Neural crest cell (in vitro differentiated cells): ENCODE measurements around the gene LIG3. TPM values are rescaled to one million over a fixed set of nuclear protein-coding genes. Genes with fewer than 3 reads are reported as not detected.
"Not testable (repeated sequence)": the region's sequence is repeated elsewhere in the genome, so short reads cannot be mapped to it uniquely, and the experiment has no call there.

ENCODE experiments used
- DNase-seq: peaks from one replicate; pipeline ENCODE4 v3.0.0; 2021; ENCODE audit warnings: low read depth, mixed read lengths, low spot score
- H3K27ac Mint-ChIP-seq: one replicate; pipeline ENCODE4 v1.8.0; 2021; ENCODE audit warnings: mild to moderate bottlenecking, mixed read lengths; ENCODE audit not compliant: unreplicated experiment
- H3K27me3 Mint-ChIP-seq: 2 replicates; pipeline ENCODE4 v1.8.0; 2021; ENCODE audit warnings: low read depth, mild to moderate bottlenecking, mixed read lengths
- H3K36me3 Mint-ChIP-seq: 2 replicates; pipeline ENCODE4 v1.8.0; 2021; ENCODE audit warnings: low read depth, mild to moderate bottlenecking, mixed read lengths
- H3K4me1 Mint-ChIP-seq: 2 replicates; pipeline ENCODE4 v1.8.0; 2021; ENCODE audit warnings: mixed read lengths
- H3K4me3 Mint-ChIP-seq: one replicate; pipeline ENCODE4 v1.8.0; 2021; ENCODE audit warnings: mild to moderate bottlenecking, mixed read lengths
- H3K9me3 Mint-ChIP-seq: 2 replicates; pipeline ENCODE4 v1.8.0; 2021; ENCODE audit warnings: mixed read lengths
- CTCF ChIP-seq: fragments of 200-600 bp; sonication (generic); conservative IDR thresholded peaks from 2 replicates; pipeline ENCODE4 v1.5.0; 2021; ENCODE audit warnings: antibody characterized with exemption, mild to moderate bottlenecking
- total RNA-seq: library from RNA; stranded (reverse); gene quantifications from 2 replicates; pipeline ENCODE4 v1.2.1, GENCODE V29; 2021

LIG3 gene
- total RNA-seq, 1 donor from 2014 or later, result 110 TPM

GRCh38 chr17:35025541-35025940 is 45.2 kb downstream of the LIG3 start:
- Mint-ChIP-seq H3K4me1 (no peaks in the 10 kb centered on the region), H3K4me3 (no peak overlapping the region), H3K27me3 (no peaks in the 10 kb centered on the region), H3K36me3 (no peaks in the 10 kb centered on the region), H3K9me3 (no peaks in the 10 kb centered on the region), H3K27ac (no peak overlapping the region)
- TF ChIP-seq CTCF, result no peak
- no peak for DNase-seq

GRCh38 chr17:35028097-35028496 is 47.8 kb downstream of the LIG3 start:
- not testable (repeated sequence) for H3K9me3 Mint-ChIP-seq, H3K4me1 Mint-ChIP-seq, DNase-seq, H3K4me3 Mint-ChIP-seq, H3K27ac Mint-ChIP-seq, H3K27me3 Mint-ChIP-seq, H3K36me3 Mint-ChIP-seq

- Mint-ChIP-seq H3K36me3 (no peaks in the 10 kb centered on the region), H3K4me3 (no peak overlapping the region), H3K27ac (no peak overlapping the region), H3K4me1 (no peaks in the 10 kb centered on the region), H3K27me3 (no peaks in the 10 kb centered on the region), H3K9me3 (no peaks in the 10 kb centered on the region)
- no peak for TF ChIP-seq CTCF
- DNase-seq, result no peak
Measured at GRCh38 chr17:35028531-35029262, 48.4 kb downstream of the LIG3 start.

GRCh38 chr17:35030780-35031179 is 50.5 kb downstream of the LIG3 start:
- H3K4me1 Mint-ChIP-seq, result no peaks in the 10 kb centered on the region
- no peaks in the 10 kb centered on the region for H3K36me3 Mint-ChIP-seq
- no peak for TF ChIP-seq CTCF
- DNase-seq, result no peak
- no peaks in the 10 kb centered on the region for H3K27me3 Mint-ChIP-seq
- no peak overlapping the region for H3K4me3 Mint-ChIP-seq
- no peaks in the 10 kb centered on the region for H3K9me3 Mint-ChIP-seq
- no peak overlapping the region for H3K27ac Mint-ChIP-seq

- Mint-ChIP-seq H3K4me1 (no peaks in the 10 kb centered on the region), H3K36me3 (no peaks in the 10 kb centered on the region), H3K27me3 (no peaks in the 10 kb centered on the region), H3K4me3 (no peak overlapping the region), H3K9me3 (no peaks in the 10 kb centered on the region), H3K27ac (no peak overlapping the region)
- DNase-seq, result no peak
- no peak for TF ChIP-seq CTCF
Measured at GRCh38 chr17:35038453-35038852, 58.1 kb downstream of the LIG3 start.

GRCh38 chr17:35041390-35041789 is 61.1 kb downstream of the LIG3 start:
- DNase-seq, result no peak
- TF ChIP-seq CTCF, result no peak
- Mint-ChIP-seq H3K27ac (no peak overlapping the region), H3K27me3 (no peaks in the 10 kb centered on the region), H3K9me3 (no peaks in the 10 kb centered on the region), H3K36me3 (no peaks in the 10 kb centered on the region), H3K4me3 (no peak overlapping the region), H3K4me1 (no peaks in the 10 kb centered on the region)
